ENCODE measurements around the gene ISOC2.

Gene ISOC2

GRCh38 chr19:55476100-55476775, 14.8 kb upstream of the ISOC2 start, which contains the start of gene ZNF628:
Gene ZNF628, plus strand, starts transcription at chr19:55476617. Its CDS starts 3,294 bp downstream, at chr19:55479911.
- peak; percentile 98 to 99 for DNase-seq

- DNase-seq: no peak
These were observed 13.1 kb upstream of the ISOC2 start for GRCh38 chr19:55474269-55475265.

- no peak for DNase-seq
These were observed 12.0 kb upstream of the ISOC2 start for GRCh38 chr19:55473225-55474012.

GRCh38 chr19:55472463-55472862, 11.0 kb upstream of the ISOC2 start:
- DNase-seq: no peak

- DNase-seq: no peak
These were observed 9.8 kb upstream of the ISOC2 start for GRCh38 chr19:55471266-55471665.

- DNase-seq: no peak
These were observed 6.6 kb upstream of the ISOC2 start for GRCh38 chr19:55468054-55468393.

- peak; percentile 47 to 59 for DNase-seq
These were observed 6.0 kb upstream of the ISOC2 start for GRCh38 chr19:55467236-55468053.

- DNase-seq: no peak
These were observed 4.8 kb upstream of the ISOC2 start for GRCh38 chr19:55466241-55466614.

GRCh38 chr19:55465460-55466240, 4.2 kb upstream of the ISOC2 start:
- no peak for DNase-seq

GRCh38 chr19:55464662-55465054, 3.2 kb upstream of the ISOC2 start, which contains the start of gene C19orf85:
Gene C19orf85, minus strand, starts transcription at chr19:55464751. Its CDS starts 197 bp downstream, at chr19:55464554.
- DNase-seq: no peak

- no peak for DNase-seq
These were observed 2.7 kb upstream of the ISOC2 start for GRCh38 chr19:55464039-55464661.

- DNase-seq: no peak
These were observed 2.2 kb upstream of the ISOC2 start for GRCh38 chr19:55463583-55464031.

GRCh38 chr19:55462722-55463121, 1.3 kb upstream of the ISOC2 start:
- no peak for DNase-seq

- peak; percentile 28 to 50 for DNase-seq
These were observed 658 bp upstream of the ISOC2 start for GRCh38 chr19:55461974-55462626.

GRCh38 chr19:55460670-55461258, 678 bp downstream of the ISOC2 start:
- peak; percentile 52 to 66 for DNase-seq

- DNase-seq: peak in 1 of 2 donors; percentile 28
These were observed 1.3 kb downstream of the ISOC2 start for GRCh38 chr19:55459950-55460657.

GRCh38 chr19:55459551-55459949, 1.9 kb downstream of the ISOC2 start:
- DNase-seq: no peak

GRCh38 chr19:55457683-55458457, 3.6 kb downstream of the ISOC2 start:
- DNase-seq: no peak
